ENCODE results near the gene INPP5B. TPM values are rescaled to one million over a fixed set of nuclear protein-coding genes. Genes with fewer than 3 reads are reported as not detected.
"Not testable (repeated sequence)": the region's sequence is repeated elsewhere in the genome, so short reads cannot be mapped to it uniquely, and the experiment has no call there.

INPP5B gene
- total RNA-seq, 1 donor from 2014 or later = 21.1 TPM

DNA sequence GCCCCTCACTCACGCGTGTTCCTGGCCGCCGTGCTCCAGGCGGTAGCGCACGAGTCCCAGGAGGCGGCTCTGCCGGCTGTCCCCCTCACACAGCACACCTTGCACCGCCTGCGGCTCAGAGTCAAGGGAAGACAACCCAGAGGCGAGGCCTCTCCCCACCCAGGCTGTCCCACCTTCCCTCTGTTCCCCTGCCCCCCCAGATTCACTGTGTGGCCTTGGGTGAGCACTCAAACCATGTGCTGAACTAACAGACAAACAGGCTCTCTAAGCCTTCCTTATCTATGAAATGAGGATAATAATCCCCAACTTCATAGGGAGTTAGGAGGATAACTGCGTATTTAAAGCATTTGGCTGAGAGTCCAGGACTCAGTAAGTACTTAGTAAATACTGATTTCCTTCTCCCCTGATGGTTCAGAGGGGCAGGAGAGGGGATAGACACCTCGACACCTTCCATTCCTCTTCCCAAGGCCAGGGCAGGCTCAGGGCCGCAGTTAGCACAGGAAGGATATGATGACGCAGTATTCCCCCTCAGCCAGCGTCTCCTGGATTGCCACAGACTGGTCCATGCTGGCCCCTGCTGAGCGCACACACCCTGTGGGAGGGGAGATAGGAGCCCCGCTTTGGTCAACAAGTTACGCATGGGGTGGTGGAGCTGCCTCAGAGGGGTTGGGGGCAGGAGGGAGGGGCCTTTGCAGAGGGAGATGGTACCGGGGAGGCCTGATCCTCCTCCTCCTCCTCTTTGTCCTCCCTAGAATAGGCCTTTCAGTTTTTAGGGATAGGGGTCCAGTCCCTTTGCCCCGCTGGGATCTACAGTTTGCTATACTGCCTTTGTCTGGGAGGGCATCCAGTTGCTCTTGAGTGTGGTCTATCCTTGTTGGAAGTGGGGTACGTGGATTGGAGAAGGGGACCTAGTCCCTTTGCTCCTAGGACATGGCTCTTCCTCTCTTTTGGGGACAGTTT, 830 bp downstream of the INPP5B start:
- Mint-ChIP-seq H3K4me3 (ENCODE audit: low read depth) (peak overlapping the region; percentile 96), H3K27ac (peak overlapping the region; percentile 53), H3K36me3 (ENCODE audit: insufficient read depth) (peaks cover 3% of the 10 kb centered on the region), H3K9me3 (ENCODE audit: low read depth) (no peaks in the 10 kb centered on the region), H3K4me1 (ENCODE audit: low read depth) (peaks cover 8% of the 10 kb centered on the region), H3K27me3 (no peaks in the 10 kb centered on the region)
- no peak for DNase-seq (ENCODE audit: low spot score, unreplicated experiment)
- TF ChIP-seq, protein P1, sequence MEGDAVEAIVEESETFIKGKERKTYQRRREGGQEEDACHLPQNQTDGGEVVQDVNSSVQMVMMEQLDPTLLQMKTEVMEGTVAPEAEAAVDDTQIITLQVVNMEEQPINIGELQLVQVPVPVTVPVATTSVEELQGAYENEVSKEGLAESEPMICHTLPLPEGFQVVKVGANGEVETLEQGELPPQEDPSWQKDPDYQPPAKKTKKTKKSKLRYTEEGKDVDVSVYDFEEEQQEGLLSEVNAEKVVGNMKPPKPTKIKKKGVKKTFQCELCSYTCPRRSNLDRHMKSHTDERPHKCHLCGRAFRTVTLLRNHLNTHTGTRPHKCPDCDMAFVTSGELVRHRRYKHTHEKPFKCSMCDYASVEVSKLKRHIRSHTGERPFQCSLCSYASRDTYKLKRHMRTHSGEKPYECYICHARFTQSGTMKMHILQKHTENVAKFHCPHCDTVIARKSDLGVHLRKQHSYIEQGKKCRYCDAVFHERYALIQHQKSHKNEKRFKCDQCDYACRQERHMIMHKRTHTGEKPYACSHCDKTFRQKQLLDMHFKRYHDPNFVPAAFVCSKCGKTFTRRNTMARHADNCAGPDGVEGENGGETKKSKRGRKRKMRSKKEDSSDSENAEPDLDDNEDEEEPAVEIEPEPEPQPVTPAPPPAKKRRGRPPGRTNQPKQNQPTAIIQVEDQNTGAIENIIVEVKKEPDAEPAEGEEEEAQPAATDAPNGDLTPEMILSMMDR (IDR thresholded peaks at IDR 0.05; ENCODE audit: unreplicated experiment) = no peak

DNA sequence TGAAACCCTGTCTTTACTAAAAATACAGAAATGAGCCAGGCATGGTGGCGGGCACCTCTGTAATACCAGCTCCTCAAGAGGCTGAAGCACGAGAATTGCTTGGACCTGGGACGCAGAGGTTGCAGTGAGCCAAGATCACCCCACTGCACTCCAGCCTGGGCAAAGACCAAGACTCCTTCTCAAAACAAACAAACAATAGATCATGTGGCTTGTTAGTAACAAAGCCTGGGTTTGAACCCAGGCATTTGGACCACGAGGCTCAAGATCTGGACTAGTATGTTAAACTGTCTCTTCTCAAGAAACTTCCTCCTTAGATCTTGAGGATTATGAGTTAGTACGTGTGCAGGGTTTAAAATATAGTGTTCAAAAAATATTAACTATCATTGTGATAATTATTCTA, 1.6 kb downstream of the INPP5B start:
- Mint-ChIP-seq H3K4me1 (ENCODE audit: low read depth) (peaks cover 9% of the 10 kb centered on the region), H3K27ac (no peak overlapping the region), H3K27me3 (no peaks in the 10 kb centered on the region), H3K4me3 (ENCODE audit: low read depth) (no peak overlapping the region), H3K36me3 (ENCODE audit: insufficient read depth) (peaks cover 3% of the 10 kb centered on the region), H3K9me3 (ENCODE audit: low read depth) (no peaks in the 10 kb centered on the region)
- TF ChIP-seq, protein P1 (IDR thresholded peaks at IDR 0.05; ENCODE audit: unreplicated experiment) = no peak
- no peak for DNase-seq (ENCODE audit: low spot score, unreplicated experiment)

DNA sequence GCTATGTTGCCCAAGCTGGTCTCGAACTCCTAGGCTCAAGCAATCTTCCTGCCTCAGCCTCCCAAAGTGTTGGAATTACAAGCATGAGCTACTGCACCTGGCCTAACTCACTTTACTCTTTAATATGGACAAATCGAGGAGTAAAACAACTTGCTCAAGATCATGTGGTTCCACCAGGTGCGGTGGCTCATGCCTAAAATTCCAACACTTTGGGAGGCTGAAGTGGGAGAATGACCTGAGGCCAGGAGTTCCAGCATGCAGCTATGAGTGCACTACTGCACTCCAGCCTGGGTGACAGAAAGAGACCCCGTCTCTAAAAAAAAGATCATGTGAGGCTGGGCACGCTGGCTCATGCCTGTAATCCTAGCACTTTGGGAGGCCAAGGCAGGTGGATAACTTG, 2.0 kb downstream of the INPP5B start:
- H3K4me3 Mint-ChIP-seq (ENCODE audit: low read depth) = no peak overlapping the region

DNA sequence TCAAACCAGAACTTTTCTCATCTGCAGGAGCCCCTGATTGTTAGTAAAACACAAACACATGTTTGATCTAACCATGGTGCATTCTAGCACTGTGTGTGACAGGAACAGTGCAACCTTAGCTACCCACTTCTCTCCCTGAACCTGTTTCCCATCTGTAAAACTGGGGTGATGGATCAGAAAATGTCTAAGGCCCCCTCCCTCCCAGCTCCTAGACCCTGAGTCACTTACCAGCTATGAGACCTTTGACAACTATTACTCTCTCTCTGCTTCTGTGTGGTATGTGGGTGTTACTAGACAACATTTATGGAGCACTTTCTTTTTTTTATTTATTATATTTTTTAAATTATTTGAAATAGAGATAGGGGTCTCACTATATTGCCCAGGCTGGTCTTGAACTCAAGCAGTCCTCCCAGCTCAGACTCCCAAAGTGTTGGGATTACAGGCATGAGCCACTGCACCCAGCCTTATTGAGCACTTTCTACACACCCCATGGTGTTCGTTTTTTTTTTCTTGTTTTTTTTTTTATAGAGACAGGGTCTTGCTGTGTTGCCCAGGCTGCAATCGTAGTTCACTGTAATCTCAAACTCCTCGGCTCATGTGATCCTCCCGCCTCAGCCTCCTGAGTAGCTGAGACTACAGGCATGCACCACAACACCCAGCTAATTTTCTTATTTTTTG, 2.6 kb downstream of the INPP5B start:
- Mint-ChIP-seq H3K27me3 (no peaks in the 10 kb centered on the region), H3K27ac (no peak overlapping the region), H3K4me3 (ENCODE audit: low read depth) (no peak overlapping the region), H3K9me3 (ENCODE audit: low read depth) (no peaks in the 10 kb centered on the region), H3K4me1 (ENCODE audit: low read depth) (peaks cover 15% of the 10 kb centered on the region), H3K36me3 (ENCODE audit: insufficient read depth) (peaks cover 3% of the 10 kb centered on the region)
- no peak for DNase-seq (ENCODE audit: low spot score, unreplicated experiment)
- TF ChIP-seq, protein P1 (IDR thresholded peaks at IDR 0.05; ENCODE audit: unreplicated experiment) = no peak

More for the DNA sequence above, 2.0 kb downstream of the INPP5B start:
- Mint-ChIP-seq H3K27me3 (no peaks in the 10 kb centered on the region), H3K36me3 (ENCODE audit: insufficient read depth) (peaks cover 3% of the 10 kb centered on the region), H3K27ac (no peak overlapping the region), H3K4me1 (ENCODE audit: low read depth) (peaks cover 14% of the 10 kb centered on the region), H3K9me3 (ENCODE audit: low read depth) (no peaks in the 10 kb centered on the region)
- DNase-seq (ENCODE audit: low spot score, unreplicated experiment) = no peak
- TF ChIP-seq, protein P1 (IDR thresholded peaks at IDR 0.05; ENCODE audit: unreplicated experiment) = no peak

DNA sequence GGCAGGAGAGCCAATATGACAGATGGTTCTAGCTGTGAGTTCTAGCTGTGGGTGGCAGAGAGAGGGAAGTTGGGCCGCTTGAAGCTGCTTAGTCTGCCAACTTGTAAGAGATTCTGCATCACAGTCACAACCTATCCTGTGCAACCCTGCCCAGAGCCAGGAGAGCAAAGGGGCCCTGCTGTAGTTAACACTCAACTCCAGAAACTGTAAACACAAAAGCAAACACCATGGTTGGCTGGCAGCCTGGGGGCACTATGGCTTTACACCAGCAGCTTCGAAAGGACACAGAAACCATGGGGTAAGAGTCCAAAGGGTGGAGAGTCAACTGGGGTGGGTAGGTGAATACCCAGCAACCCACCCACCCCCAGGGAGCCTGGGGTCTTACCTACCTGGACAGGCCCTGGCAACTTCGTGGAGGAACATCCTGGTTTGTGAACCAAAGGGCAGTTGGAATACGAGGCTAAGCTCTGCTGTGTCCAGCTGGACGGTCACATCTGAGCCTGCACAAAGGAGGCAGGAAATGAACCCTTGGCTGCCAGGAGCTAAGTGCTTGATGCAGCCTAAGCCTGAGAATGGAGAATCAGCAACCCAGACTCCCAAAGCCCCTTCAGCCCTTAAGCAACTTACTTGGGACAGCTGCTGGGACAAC, 6.4 kb downstream of the INPP5B start:
- DNase-seq (ENCODE audit: low spot score, unreplicated experiment) = no peak
- H3K9me3 Mint-ChIP-seq (ENCODE audit: low read depth) = no peaks in the 10 kb centered on the region
- peaks cover 7% of the 10 kb centered on the region for H3K4me1 Mint-ChIP-seq (ENCODE audit: low read depth)
- H3K27ac Mint-ChIP-seq = peak overlapping the region; percentile 45
- TF ChIP-seq, protein P1 (IDR thresholded peaks at IDR 0.05; ENCODE audit: unreplicated experiment) = no peak
- no peaks in the 10 kb centered on the region for H3K27me3 Mint-ChIP-seq
- peaks cover 7% of the 10 kb centered on the region for H3K36me3 Mint-ChIP-seq (ENCODE audit: insufficient read depth)
- no peak overlapping the region for H3K4me3 Mint-ChIP-seq (ENCODE audit: low read depth)

DNA sequence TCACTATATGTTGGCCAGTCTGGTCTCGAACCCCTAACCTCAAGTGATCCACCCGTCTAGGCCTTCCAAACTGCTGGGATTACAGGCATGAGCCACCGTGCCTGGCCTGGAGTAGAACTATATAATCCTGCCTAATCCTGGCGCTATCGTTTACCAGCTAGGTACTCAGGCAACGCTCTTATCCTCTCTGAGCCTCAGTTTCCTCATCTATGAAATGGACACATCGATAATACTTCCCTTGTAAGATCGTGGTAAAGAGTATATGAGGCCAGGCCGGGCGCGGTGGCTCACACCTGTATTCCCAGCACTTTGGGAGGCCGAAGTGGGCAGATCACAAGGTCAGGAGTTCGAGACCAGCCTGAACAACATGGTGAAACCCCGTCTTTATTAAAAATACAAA, 10.1 kb downstream of the INPP5B start:
- H3K9me3 Mint-ChIP-seq (ENCODE audit: low read depth); H3K27ac Mint-ChIP-seq; DNase-seq (ENCODE audit: low spot score, unreplicated experiment); H3K27me3 Mint-ChIP-seq; H3K36me3 Mint-ChIP-seq (ENCODE audit: insufficient read depth); H3K4me3 Mint-ChIP-seq (ENCODE audit: low read depth); H3K4me1 Mint-ChIP-seq (ENCODE audit: low read depth): not testable (repeated sequence)
